ENCODE data around the gene RARS2. TPM values are rescaled to one million over a fixed set of nuclear protein-coding genes. Genes with fewer than 3 reads are reported as not detected.

RARS2 gene
- total RNA-seq, 6 donors from 2014 or later, result 21.9 to 32.5 (median 23.7) TPM

DNA sequence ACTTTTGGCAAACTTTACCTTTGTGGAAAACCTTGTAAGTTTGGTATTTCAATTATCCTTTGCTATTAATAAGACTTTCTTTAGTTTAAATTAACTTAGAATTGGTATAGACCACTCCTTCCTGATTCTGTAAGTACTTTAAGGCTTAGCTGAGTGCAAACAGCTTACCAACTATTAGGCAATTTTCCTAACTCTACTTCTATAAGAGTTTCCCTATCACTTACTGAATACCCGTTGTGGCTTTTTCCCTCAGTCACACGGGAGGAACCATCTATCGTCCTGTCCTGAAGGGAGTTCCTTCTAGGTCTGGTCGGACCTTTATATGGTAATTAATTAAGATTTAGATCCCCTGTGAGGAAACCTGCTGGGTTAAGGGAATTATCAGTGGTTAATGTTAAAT is 107.4 kb downstream of the RARS2 start:
- Histone ChIP-seq H3K27ac (peak overlapping the region in 3 of 4 donors; percentile 2 to 22 (median 20)), H3K4me1 (peaks cover 0 to 12% (median 6%) of the 10 kb centered on the region in 4 donors), H3K9me3 (no peaks in the 10 kb centered on the region), H3K27me3 (no peaks in the 10 kb centered on the region), H3K36me3 (peaks cover 0 to 22% (median 1%) of the 10 kb centered on the region in 4 donors), H3K4me3 (no peak overlapping the region)
- DNase-seq, result peak in 1 of 2 donors; percentile 33
- no peak for ATAC-seq (ENCODE audit: low FRiP score in 2 of 2)
- 36 to 45% methylated on average over 4 of the region's 4 CpGs for WGBS, 2 donors
- TF ChIP-seq, protein P1, sequence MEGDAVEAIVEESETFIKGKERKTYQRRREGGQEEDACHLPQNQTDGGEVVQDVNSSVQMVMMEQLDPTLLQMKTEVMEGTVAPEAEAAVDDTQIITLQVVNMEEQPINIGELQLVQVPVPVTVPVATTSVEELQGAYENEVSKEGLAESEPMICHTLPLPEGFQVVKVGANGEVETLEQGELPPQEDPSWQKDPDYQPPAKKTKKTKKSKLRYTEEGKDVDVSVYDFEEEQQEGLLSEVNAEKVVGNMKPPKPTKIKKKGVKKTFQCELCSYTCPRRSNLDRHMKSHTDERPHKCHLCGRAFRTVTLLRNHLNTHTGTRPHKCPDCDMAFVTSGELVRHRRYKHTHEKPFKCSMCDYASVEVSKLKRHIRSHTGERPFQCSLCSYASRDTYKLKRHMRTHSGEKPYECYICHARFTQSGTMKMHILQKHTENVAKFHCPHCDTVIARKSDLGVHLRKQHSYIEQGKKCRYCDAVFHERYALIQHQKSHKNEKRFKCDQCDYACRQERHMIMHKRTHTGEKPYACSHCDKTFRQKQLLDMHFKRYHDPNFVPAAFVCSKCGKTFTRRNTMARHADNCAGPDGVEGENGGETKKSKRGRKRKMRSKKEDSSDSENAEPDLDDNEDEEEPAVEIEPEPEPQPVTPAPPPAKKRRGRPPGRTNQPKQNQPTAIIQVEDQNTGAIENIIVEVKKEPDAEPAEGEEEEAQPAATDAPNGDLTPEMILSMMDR (IDR thresholded peaks at IDR 0.05), result no peak

DNA sequence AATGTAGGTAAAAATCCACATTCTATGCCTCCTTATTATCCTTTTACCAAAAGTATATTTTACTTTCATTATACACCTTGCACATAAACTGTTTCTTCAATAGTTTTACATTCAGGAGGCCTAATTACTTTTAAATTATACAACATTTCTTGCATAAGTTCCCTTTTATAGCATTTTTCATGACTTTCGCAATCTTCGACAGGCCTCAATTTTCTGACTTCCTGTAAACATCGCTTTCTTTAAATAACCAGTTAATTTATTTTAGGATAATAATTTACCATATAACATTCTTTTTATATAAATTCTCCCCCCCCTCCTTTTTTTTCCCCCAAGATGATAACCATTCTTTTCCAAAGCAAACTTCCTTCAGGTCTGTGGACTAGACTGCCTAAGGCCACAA is 107.9 kb downstream of the RARS2 start:
- ATAC-seq (ENCODE audit: low FRiP score in 2 of 2) (no peak), DNase-seq (no peak)
- no peak for TF ChIP-seq POLR2AphosphoS5 (IDR thresholded peaks at IDR 0.05)
- TF ChIP-seq EP300 (IDR thresholded peaks at IDR 0.05), result no peak
- TF ChIP-seq, protein P1 (IDR thresholded peaks at IDR 0.05), result no peak
- no peak for TF ChIP-seq POLR2A (IDR thresholded peaks at IDR 0.05)
- H3K4me3 ChIP-seq, result no peak overlapping the region
- peaks cover 0 to 11% (median 4%) of the 10 kb centered on the region in 4 donors for H3K4me1 ChIP-seq
- peaks cover 0 to 22% (median 2%) of the 10 kb centered on the region in 4 donors for H3K36me3 ChIP-seq
- no peaks in the 10 kb centered on the region for H3K27me3 ChIP-seq
- peak overlapping the region in 3 of 4 donors; percentile 2 to 22 (median 20) for H3K27ac ChIP-seq
- H3K9me3 ChIP-seq, result no peaks in the 10 kb centered on the region
- WGBS, 2 donors, result 45 to 63% methylated on average over 3 of the region's 3 CpGs

DNA sequence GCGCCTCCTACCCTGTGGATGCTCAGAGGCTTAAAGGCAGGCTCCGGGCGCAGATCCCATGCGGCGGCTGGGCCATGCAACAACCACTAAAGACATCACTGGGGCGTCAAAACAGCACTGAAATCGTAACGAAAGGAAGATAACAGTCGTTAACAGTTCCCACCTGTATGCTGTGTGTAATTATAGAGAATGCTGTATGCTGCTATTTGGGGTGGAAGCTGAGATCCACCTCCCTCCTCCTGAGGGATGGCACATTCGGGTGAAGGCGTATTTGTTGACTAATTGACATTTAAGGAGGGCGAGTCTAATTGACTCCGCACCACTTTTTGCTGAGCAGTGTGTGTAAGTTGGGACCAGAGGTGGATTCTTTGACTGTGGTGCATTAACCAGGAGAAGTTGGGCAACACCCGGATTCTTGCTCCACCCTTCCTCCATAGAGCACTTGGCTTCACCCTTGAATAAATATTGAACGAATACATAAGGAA is 116.3 kb downstream of the RARS2 start:
- Histone ChIP-seq H3K27me3 (no peaks in the 10 kb centered on the region), H3K9me3 (no peaks in the 10 kb centered on the region), H3K4me1 (peaks cover 6 to 27% (median 16%) of the 10 kb centered on the region in 4 donors), H3K4me3 (peak overlapping the region; percentile 86 to 97 (median 96)), H3K27ac (peak overlapping the region; percentile 88 to 97 (median 95)), H3K36me3 (peaks cover 0 to 9% (median 2%) of the 10 kb centered on the region in 4 donors)
- peak; percentile 50 to 79 for ATAC-seq (ENCODE audit: low FRiP score in 2 of 2)
- WGBS, 2 donors, result 1% methylated on average over 13 to 15 of the region's 15 CpGs
- DNase-seq, result peak in 1 of 2 donors; percentile 79
- TF ChIP-seq POLR2AphosphoS5 (IDR thresholded peaks at IDR 0.05) (no peak), POLR2A (IDR thresholded peaks at IDR 0.05) (no peak), EP300 (IDR thresholded peaks at IDR 0.05) (no peak)
- TF ChIP-seq, protein P1 (IDR thresholded peaks at IDR 0.05), result no peak

DNA sequence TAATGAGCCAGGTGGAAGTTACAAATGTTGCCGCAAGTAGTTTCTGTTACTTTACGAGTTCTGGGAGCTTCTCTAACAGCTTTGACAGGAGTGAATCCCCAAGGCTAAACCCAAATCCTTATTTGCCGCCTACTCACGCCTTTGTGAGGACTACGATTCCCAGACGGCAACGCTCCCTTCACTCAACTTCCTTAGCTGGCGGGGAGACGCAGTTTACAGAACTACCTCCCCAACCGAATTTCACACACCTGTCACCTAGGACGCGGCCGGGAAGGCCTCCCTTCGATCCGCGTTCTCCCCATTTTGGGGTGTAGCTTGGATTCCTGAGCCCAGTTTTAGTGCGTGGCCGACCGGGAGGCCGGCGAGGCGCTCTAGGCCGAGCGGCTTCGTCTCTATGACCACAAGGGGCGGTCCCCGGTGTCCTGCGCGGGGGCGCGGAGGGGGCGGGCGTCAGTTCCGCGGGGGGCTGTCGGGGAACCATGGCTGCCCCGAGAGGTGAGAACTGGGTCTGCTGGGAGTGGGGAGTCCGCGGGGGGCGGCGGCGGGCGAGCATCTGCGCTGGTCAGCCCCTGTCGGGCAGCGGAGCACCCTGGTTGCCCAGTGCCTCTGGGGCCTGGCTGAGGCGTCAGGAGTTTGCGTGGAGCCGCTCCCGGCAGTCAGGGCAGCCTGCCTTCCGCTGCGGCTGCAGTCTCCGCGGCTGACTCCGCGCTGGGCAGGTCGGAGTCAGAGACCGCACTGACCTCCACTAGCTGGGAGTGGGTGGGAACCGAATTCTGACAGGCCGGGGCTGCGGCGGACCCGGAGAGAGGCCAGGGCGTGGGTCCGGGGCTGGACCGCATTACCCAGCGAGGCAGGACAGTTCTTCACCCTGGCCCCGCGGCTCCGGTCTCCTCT is 117.0 kb downstream of the RARS2 start, which contains the start of gene SLC35A1:
Gene SLC35A1, plus strand, starts transcription at position 450 of the 894 bp plus-strand sequence. Its CDS starts 30 bp downstream, at position 480.
- peaks cover 0 to 4% (median 2%) of the 10 kb centered on the region in 4 donors for H3K36me3 ChIP-seq
- ATAC-seq (ENCODE audit: low FRiP score in 2 of 2) (peak; percentile 99 to 100), DNase-seq (peak; percentile 88 to 98)
- peaks cover 6 to 27% (median 16%) of the 10 kb centered on the region in 4 donors for H3K4me1 ChIP-seq
- H3K27ac ChIP-seq, result peak within 1 kb of the TSS; percentile 88 to 97 (median 95)
- H3K9me3 ChIP-seq, result no peaks in the 10 kb centered on the region
- peak within 1 kb of the TSS; percentile 86 to 97 (median 96) for H3K4me3 ChIP-seq
- WGBS, 2 donors, result 1 to 2% methylated on average over 17 to 35 of the region's 70 CpGs
- H3K27me3 ChIP-seq, result no peaks in the 10 kb centered on the region
- TF ChIP-seq, protein P1 (IDR thresholded peaks at IDR 0.05), result peak; percentile 26 to 64 (median 40)
- TF ChIP-seq POLR2A (IDR thresholded peaks at IDR 0.05) (peak in 2 of 4 donors; percentile 53 to 88), POLR2AphosphoS5 (IDR thresholded peaks at IDR 0.05) (peak; percentile 24 to 82), EP300 (IDR thresholded peaks at IDR 0.05) (no peak)

Data from upper lobe of left lung (tissue), 6 donors.